Smooth muscle cell (in vitro differentiated cells): Measurements from ENCODE around the gene PGGHG. TPM values are rescaled to one million over a fixed set of nuclear protein-coding genes. Genes with fewer than 3 reads are reported as not detected.

ENCODE experiments used
- DNase-seq: peaks from one replicate; lab custom pipeline; 2025; ENCODE audit not compliant: unreplicated experiment; lab: John Stamatoyannopoulos, UW
- H2AFZ ChIP-seq: fragments of 200-600 bp; sonication (generic); 2 replicates; pipeline ENCODE4 v1.6.0; 2016; ENCODE audit warnings: antibody characterized with exemption, low read depth, mild to moderate bottlenecking
- H3F3A ChIP-seq: fragments of 200-600 bp; sonication (generic); 2 replicates; pipeline ENCODE4 v1.6.0; 2017; ENCODE audit warnings: antibody characterized with exemption, low read depth
- H3K27ac ChIP-seq: fragments of 200-600 bp; sonication (generic); 2 replicates; pipeline ENCODE4 v1.5.1; 2016; ENCODE audit warnings: low read depth, mild to moderate bottlenecking
- H3K27me3 ChIP-seq: fragments of 200-600 bp; sonication (generic); 2 replicates; pipeline ENCODE4 v1.6.1; 2016; ENCODE audit warnings: low read depth, mild to moderate bottlenecking
- H3K36me3 ChIP-seq: fragments of 200-600 bp; sonication (generic); 2 replicates; pipeline ENCODE4 v1.5.1; 2016; ENCODE audit warnings: low read depth
- H3K4me1 ChIP-seq: fragments of 200-600 bp; sonication (generic); 2 replicates; pipeline ENCODE4 v1.5.1; 2016; ENCODE audit warnings: low read depth
- H3K4me2 ChIP-seq: fragments of 200-600 bp; sonication (generic); 2 replicates; pipeline ENCODE4 v1.6.0; 2016; ENCODE audit warnings: mild to moderate bottlenecking
- H3K4me3 ChIP-seq: fragments of 200-600 bp; sonication (generic); 2 replicates; pipeline ENCODE4 v1.5.1; 2016; ENCODE audit warnings: mild to moderate bottlenecking
- H3K79me2 ChIP-seq: fragments of 200-600 bp; sonication (generic); 2 replicates; pipeline ENCODE4 v1.6.0; 2016; ENCODE audit warnings: low read depth, mild to moderate bottlenecking
- H3K9ac ChIP-seq: fragments of 200-600 bp; sonication (generic); 2 replicates; pipeline ENCODE4 v1.6.0; 2016; ENCODE audit warnings: low read depth
- H3K9me3 ChIP-seq: fragments of 200-600 bp; sonication (generic); replicated peaks from 2 replicates; pipeline ENCODE4 v1.5.1; 2016; ENCODE audit warnings: low read depth
- H4K20me1 ChIP-seq: fragments of 200-600 bp; sonication (generic); 2 replicates; pipeline ENCODE4 v1.6.0; 2016; ENCODE audit warnings: low read depth
- WGBS: methylation state at CpG from one replicate; pipeline ENCODE4 v1.1.7; 2016; ENCODE audit warnings: low lambda C conversion rate; 5-methylcytosine and 5-hydroxymethylcytosine counted together
- polyA plus RNA-seq: library from polyadenylated mRNA; unstranded; fragments of >200 nt; fragmentation: Nextera tagmentation; extraction: Ambion mirVana; gene quantifications from 2 replicates; pipeline ENCODE4 v1.2.1, GENCODE V29; 2016
- total RNA-seq: library from RNA; depleted of rRNA; stranded (reverse); fragments of >200 nt; gene quantifications from 2 replicates; pipeline ENCODE4 v1.2.3, GENCODE V29; 2014
- TF ChIP-seq, protein P1 (sequence below): fragments of 200-600 bp; sonication (generic); IDR thresholded peaks from 2 replicates; pipeline ENCODE4 v1.5.1; 2017; ENCODE audit warnings: borderline replicate concordance, mild to moderate bottlenecking, antibody characterized with exemption; ENCODE audit not compliant: insufficient read depth, poor library complexity, severe bottlenecking

The PGGHG gene
- 8.6 and 18.2 TPM in 2 replicates for total RNA-seq
- 16.6 and 24.3 TPM in 2 replicates for polyA plus RNA-seq

GRCh38 chr11:288478-289397 lies at the start of gene PGGHG:
Gene PGGHG (plus strand): TSS chr11:289126. CDS start chr11:289817, 691 bp downstream.
- peak within 1 kb of the TSS; percentile 66 for H3K9ac ChIP-seq
- no peaks in the 10 kb centered on the region for H3K27me3 ChIP-seq
- peak within 1 kb of the TSS; percentile 85 for H3K4me3 ChIP-seq
- H3K79me2 ChIP-seq = no peaks in the 10 kb centered on the region
- no peak within 1 kb of the TSS for H3K27ac ChIP-seq
- H2AFZ ChIP-seq = peak within 1 kb of the TSS; percentile 56
- DNase-seq = no peak
- H3F3A ChIP-seq = no peaks in the 10 kb centered on the region
- H3K9me3 ChIP-seq = no peaks in the 10 kb centered on the region
- peaks cover 10% of the 10 kb centered on the region for H3K4me1 ChIP-seq
- no peaks in the 10 kb centered on the region for H3K36me3 ChIP-seq
- TF ChIP-seq, protein P1, sequence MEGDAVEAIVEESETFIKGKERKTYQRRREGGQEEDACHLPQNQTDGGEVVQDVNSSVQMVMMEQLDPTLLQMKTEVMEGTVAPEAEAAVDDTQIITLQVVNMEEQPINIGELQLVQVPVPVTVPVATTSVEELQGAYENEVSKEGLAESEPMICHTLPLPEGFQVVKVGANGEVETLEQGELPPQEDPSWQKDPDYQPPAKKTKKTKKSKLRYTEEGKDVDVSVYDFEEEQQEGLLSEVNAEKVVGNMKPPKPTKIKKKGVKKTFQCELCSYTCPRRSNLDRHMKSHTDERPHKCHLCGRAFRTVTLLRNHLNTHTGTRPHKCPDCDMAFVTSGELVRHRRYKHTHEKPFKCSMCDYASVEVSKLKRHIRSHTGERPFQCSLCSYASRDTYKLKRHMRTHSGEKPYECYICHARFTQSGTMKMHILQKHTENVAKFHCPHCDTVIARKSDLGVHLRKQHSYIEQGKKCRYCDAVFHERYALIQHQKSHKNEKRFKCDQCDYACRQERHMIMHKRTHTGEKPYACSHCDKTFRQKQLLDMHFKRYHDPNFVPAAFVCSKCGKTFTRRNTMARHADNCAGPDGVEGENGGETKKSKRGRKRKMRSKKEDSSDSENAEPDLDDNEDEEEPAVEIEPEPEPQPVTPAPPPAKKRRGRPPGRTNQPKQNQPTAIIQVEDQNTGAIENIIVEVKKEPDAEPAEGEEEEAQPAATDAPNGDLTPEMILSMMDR = no peak
- WGBS = under 1% methylated on average over 24 of the region's 112 CpGs
- peak within 1 kb of the TSS; percentile 98 for H3K4me2 ChIP-seq
- H4K20me1 ChIP-seq = no peaks in the 10 kb centered on the region

- WGBS = 93% methylated on average over 1 of the region's 1 CpG
- Histone ChIP-seq H3K4me1 (peaks cover 11% of the 10 kb centered on the region), H2AFZ (no peak overlapping the region), H4K20me1 (peaks cover 38% of the 10 kb centered on the region), H3K27me3 (no peaks in the 10 kb centered on the region), H3K4me3 (no peak overlapping the region), H3K79me2 (peaks cover 68% of the 10 kb centered on the region), H3K27ac (no peak overlapping the region), H3K4me2 (no peak overlapping the region), H3K36me3 (peaks cover 14% of the 10 kb centered on the region), H3F3A (no peaks in the 10 kb centered on the region), H3K9me3 (no peaks in the 10 kb centered on the region), H3K9ac (no peak overlapping the region)
- DNase-seq = no peak
- TF ChIP-seq, protein P1 = no peak
Measured at GRCh38 chr11:240315-240714, 48.6 kb upstream of the PGGHG start.

DNA sequence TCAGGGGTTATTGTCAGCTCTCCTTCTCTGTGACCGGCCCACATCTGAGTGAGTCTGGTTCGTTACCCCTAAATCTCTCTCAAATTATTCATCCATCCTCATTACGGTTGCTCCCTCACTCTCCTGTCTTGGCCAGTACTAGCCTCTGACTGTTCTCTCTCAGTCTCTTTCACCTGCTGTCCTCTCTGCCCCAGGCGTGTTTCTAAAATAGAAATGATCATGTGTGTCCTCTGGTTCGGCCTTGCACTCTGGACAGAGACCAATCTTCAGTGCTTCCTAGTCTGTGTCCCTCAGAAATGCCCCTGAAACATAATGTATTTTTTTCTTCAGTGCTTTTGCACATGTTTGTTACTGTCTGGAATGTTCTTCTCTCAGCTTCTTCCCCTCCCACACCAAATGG lies 47.3 kb upstream of the PGGHG start:
- no peak for DNase-seq
- Histone ChIP-seq H3K27ac (no peak overlapping the region), H3K4me1 (peaks cover 8% of the 10 kb centered on the region), H3F3A (no peaks in the 10 kb centered on the region), H3K9me3 (no peaks in the 10 kb centered on the region), H3K36me3 (peaks cover 18% of the 10 kb centered on the region), H3K27me3 (no peaks in the 10 kb centered on the region), H4K20me1 (peaks cover 38% of the 10 kb centered on the region), H3K9ac (no peak overlapping the region), H3K4me2 (no peak overlapping the region), H2AFZ (no peak overlapping the region), H3K4me3 (no peak overlapping the region), H3K79me2 (peaks cover 66% of the 10 kb centered on the region)
- TF ChIP-seq, protein P1 = no peak
- 98% methylated on average over 5 of the region's 5 CpGs for WGBS
